ENCODE data around the gene LHFPL4.

DNA sequence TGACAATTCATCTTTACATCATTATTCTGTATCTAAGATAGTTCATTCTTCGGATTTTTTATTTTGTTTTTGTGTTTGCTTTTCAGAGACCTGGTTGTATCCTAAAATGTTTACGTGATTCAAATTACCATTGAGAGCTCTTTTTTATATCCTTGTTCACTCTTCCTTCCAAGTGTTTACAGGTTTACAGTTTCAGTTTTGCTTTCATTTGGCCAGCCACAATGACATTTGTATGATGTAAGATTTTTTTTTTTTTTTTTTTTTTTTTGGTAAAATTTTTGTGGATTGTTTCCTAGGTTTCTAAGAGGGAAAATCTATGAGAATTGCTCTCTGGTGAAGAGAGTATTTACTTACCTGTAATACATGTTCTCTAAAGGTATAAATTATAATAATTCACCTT, 101.2 kb downstream of the LHFPL4 start:
- TF ChIP-seq POLR2AphosphoS5 (IDR thresholded peaks at IDR 0.05) = no peak
- no peak for TF ChIP-seq EP300 (IDR thresholded peaks at IDR 0.05)
- TF ChIP-seq, protein P1, sequence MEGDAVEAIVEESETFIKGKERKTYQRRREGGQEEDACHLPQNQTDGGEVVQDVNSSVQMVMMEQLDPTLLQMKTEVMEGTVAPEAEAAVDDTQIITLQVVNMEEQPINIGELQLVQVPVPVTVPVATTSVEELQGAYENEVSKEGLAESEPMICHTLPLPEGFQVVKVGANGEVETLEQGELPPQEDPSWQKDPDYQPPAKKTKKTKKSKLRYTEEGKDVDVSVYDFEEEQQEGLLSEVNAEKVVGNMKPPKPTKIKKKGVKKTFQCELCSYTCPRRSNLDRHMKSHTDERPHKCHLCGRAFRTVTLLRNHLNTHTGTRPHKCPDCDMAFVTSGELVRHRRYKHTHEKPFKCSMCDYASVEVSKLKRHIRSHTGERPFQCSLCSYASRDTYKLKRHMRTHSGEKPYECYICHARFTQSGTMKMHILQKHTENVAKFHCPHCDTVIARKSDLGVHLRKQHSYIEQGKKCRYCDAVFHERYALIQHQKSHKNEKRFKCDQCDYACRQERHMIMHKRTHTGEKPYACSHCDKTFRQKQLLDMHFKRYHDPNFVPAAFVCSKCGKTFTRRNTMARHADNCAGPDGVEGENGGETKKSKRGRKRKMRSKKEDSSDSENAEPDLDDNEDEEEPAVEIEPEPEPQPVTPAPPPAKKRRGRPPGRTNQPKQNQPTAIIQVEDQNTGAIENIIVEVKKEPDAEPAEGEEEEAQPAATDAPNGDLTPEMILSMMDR (IDR thresholded peaks at IDR 0.05) = no peak

Measured in esophagus muscularis mucosa (tissue), 4 donors.